Effector memory CD4-positive, alpha-beta T cell (primary cell): ENCODE data around the gene CRYBB2.
"Not testable (repeated sequence)": the region's sequence is repeated elsewhere in the genome, so short reads cannot be mapped to it uniquely, and the experiment has no call there.

Source experiments
- DNase-seq, 3 donors: peaks; one replicate each; pipeline ENCODE4 v3.0.0-alpha.2; 2020
- H3K27ac ChIP-seq: 2 replicates; pipeline ENCODE4 v1.7.0; 2013; ENCODE audit warnings: mild to moderate bottlenecking, low read length, moderate library complexity; ENCODE audit not compliant: insufficient read depth, poor library complexity, severe bottlenecking
- H3K27me3 ChIP-seq: replicated peaks from 2 replicates; pipeline ENCODE4 v1.7.0; 2013; ENCODE audit warnings: mild to moderate bottlenecking, low read length; ENCODE audit not compliant: insufficient read depth, control insufficient read depth, poor library complexity, severe bottlenecking
- H3K36me3 ChIP-seq: 2 replicates; pipeline ENCODE4 v1.7.0; 2013; ENCODE audit warnings: mild to moderate bottlenecking, low read length, moderate library complexity; ENCODE audit not compliant: control insufficient read depth, insufficient read depth
- H3K4me1 ChIP-seq: 2 replicates; pipeline ENCODE4 v1.7.0; 2013; ENCODE audit warnings: low read length, mild to moderate bottlenecking; ENCODE audit not compliant: control insufficient read depth, insufficient read depth, poor library complexity, severe bottlenecking
- H3K4me3 ChIP-seq: 2 replicates; pipeline ENCODE4 v1.7.0; 2013; ENCODE audit warnings: low read length, low read depth, mild to moderate bottlenecking; ENCODE audit not compliant: insufficient read depth, poor library complexity, severe bottlenecking
- H3K9me3 ChIP-seq: 2 replicates; pipeline ENCODE4 v1.7.0; 2013; ENCODE audit warnings: mild to moderate bottlenecking, low read length, moderate library complexity; ENCODE audit not compliant: control insufficient read depth

The CRYBB2 gene

GRCh38 chr22:25270061-25270460 lies 50.6 kb downstream of the CRYBB2 start:
- H3K9me3 ChIP-seq, H3K36me3 ChIP-seq, H3K27ac ChIP-seq, H3K27me3 ChIP-seq, H3K4me1 ChIP-seq, H3K4me3 ChIP-seq, DNase-seq: not testable (repeated sequence)

- H3K9me3 ChIP-seq, DNase-seq, H3K27me3 ChIP-seq, H3K4me1 ChIP-seq, H3K36me3 ChIP-seq, H3K4me3 ChIP-seq, H3K27ac ChIP-seq: not testable (repeated sequence)
Observed at GRCh38 chr22:25273231-25273630, 53.8 kb downstream of the CRYBB2 start.

GRCh38 chr22:25273928-25274327 lies 54.5 kb downstream of the CRYBB2 start:
- not testable (repeated sequence) for H3K4me3 ChIP-seq, H3K27me3 ChIP-seq, DNase-seq, H3K9me3 ChIP-seq, H3K27ac ChIP-seq, H3K4me1 ChIP-seq, H3K36me3 ChIP-seq

GRCh38 chr22:25280118-25280517 lies 60.7 kb downstream of the CRYBB2 start:
- H3K27me3 ChIP-seq: peaks cover 11% of the 10 kb centered on the region
- H3K36me3 ChIP-seq, DNase-seq, H3K27ac ChIP-seq, H3K4me3 ChIP-seq, H3K9me3 ChIP-seq, H3K4me1 ChIP-seq: not testable (repeated sequence)
